Glomerular visceral epithelial cell (primary cell): ENCODE data around the gene ZC3H12A.

Experiments
- DNase-seq: peaks from one replicate; pipeline ENCODE4 v3.0.0-alpha.2; 2016; ENCODE audit errors: extremely low spot score

Gene ZC3H12A

GRCh38 chr1:37474046-37474696 lies at the start of gene ZC3H12A:
Gene ZC3H12A (plus strand): TSS chr1:37474580. CDS start chr1:37475497, 917 bp downstream.
- peak; percentile 97 for DNase-seq

GRCh38 chr1:37425221-37425620 lies 49.2 kb upstream of the ZC3H12A start:
- DNase-seq = no peak

GRCh38 chr1:37429029-37429428 lies 45.4 kb upstream of the ZC3H12A start:
- no peak for DNase-seq

- no peak for DNase-seq
Measured at GRCh38 chr1:37430103-37430985, 44.0 kb upstream of the ZC3H12A start.

- DNase-seq = no peak
Measured at GRCh38 chr1:37432716-37433115, 41.7 kb upstream of the ZC3H12A start.

- no peak for DNase-seq
Measured at GRCh38 chr1:37433171-37433570, 41.2 kb upstream of the ZC3H12A start.

GRCh38 chr1:37434292-37435225 lies 39.8 kb upstream of the ZC3H12A start:
- peak; percentile 53 for DNase-seq

- DNase-seq = no peak
Measured at GRCh38 chr1:37437087-37437486, 37.3 kb upstream of the ZC3H12A start.

- no peak for DNase-seq
Measured at GRCh38 chr1:37438037-37438868, 36.1 kb upstream of the ZC3H12A start.

GRCh38 chr1:37438869-37439343 lies 35.5 kb upstream of the ZC3H12A start:
- DNase-seq = no peak

- no peak for DNase-seq
Measured at GRCh38 chr1:37439349-37439995, 34.9 kb upstream of the ZC3H12A start.

- DNase-seq = no peak
Measured at GRCh38 chr1:37441490-37441889, 32.9 kb upstream of the ZC3H12A start.

- no peak for DNase-seq
Measured at GRCh38 chr1:37442139-37442538, 32.2 kb upstream of the ZC3H12A start.

- no peak for DNase-seq
Measured at GRCh38 chr1:37442644-37443043, 31.7 kb upstream of the ZC3H12A start.

- DNase-seq = no peak
Measured at GRCh38 chr1:37446874-37447273, 27.5 kb upstream of the ZC3H12A start.

- DNase-seq = no peak
Measured at GRCh38 chr1:37448185-37448584, 26.2 kb upstream of the ZC3H12A start.

- peak; percentile 13 for DNase-seq
Measured at GRCh38 chr1:37448691-37449417, 25.5 kb upstream of the ZC3H12A start.

- no peak for DNase-seq
Measured at GRCh38 chr1:37449936-37450335, 24.4 kb upstream of the ZC3H12A start.

GRCh38 chr1:37452416-37452815 lies 22.0 kb upstream of the ZC3H12A start:
- no peak for DNase-seq

GRCh38 chr1:37453647-37454046 lies 20.7 kb upstream of the ZC3H12A start:
- DNase-seq = no peak
